ENCODE measurements around the gene CNTN6.

DNA sequence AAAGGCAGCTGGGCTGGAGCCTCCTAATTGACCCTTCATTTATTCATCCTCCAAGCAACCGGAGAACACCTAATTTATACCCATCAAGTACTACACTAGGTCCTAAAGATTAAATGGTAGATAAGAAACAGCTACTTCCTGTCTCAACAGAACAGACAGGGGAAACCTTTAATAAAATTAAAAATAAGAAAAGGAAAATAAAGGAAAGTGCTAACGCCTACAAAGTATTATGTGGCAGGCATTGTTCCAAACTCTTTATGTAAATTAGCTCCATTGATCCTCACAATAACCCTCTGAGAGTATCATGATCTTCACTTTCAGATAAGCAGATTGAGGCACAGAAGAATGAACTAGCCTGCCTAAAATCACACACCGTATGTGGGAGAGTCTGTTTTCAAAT lies 139.5 kb downstream of the CNTN6 start:
- no peak for TF ChIP-seq CTCF (IDR thresholded peaks at IDR 0.05)
- no peak for TF ChIP-seq ZFX (IDR thresholded peaks at IDR 0.05; ENCODE audit: borderline replicate concordance)
